G401 (cell line): ENCODE measurements around the gene MPL. TPM values are rescaled to one million over a fixed set of nuclear protein-coding genes. Genes with fewer than 3 reads are reported as not detected.
"Not testable (repeated sequence)": the region's sequence is repeated elsewhere in the genome, so short reads cannot be mapped to it uniquely, and the experiment has no call there.

Experiments used
- DNase-seq: peaks from one replicate; pipeline ENCODE4 v3.0.0-alpha.2; 2015; ENCODE audit warnings: low spot score
- in situ Hi-C: cut with HindIII; loops from 2 replicates; pipeline ENCODE4 v1.10.0; 2016; ENCODE audit warnings: low sequenced_read_pairs, mixed read lengths
- total RNA-seq: library from RNA; depleted of rRNA; stranded (reverse); fragments of >200 nt; shearing (Covaris generic); gene quantifications from 2 replicates; pipeline ENCODE4 v1.2.3, GENCODE V29; 2014; rRNA removed

MPL gene
- total RNA-seq, 1 experiment from 2014 or later: not detected

- in situ Hi-C loops: no loop called here
- DNase-seq: no peak
Observed at GRCh38 chr1:43392702-43393101, 55.1 kb downstream of the MPL start.

GRCh38 chr1:43395523-43395922, 57.9 kb downstream of the MPL start:
- DNase-seq: no peak
- in situ Hi-C loops: no loop called here

GRCh38 chr1:43396059-43396458, 58.4 kb downstream of the MPL start:
- no peak for DNase-seq
- in situ Hi-C loops: no loop called here

- in situ Hi-C loops: no loop called here
Observed at GRCh38 chr1:43398227-43398626, 60.6 kb downstream of the MPL start.

GRCh38 chr1:43400441-43400840, 62.8 kb downstream of the MPL start:
- in situ Hi-C loops, DNase-seq: not testable (repeated sequence)

More at GRCh38 chr1:43398227-43398626, 60.6 kb downstream of the MPL start:
- no peak for DNase-seq

GRCh38 chr1:43402089-43402865, 64.7 kb downstream of the MPL start:
- in situ Hi-C loops: no loop called here
- no peak for DNase-seq

Other genes starting within 250 kb of the MPL start
- gene EBNA1BP2, start 165.5 kb upstream of the MPL start, total RNA-seq: 300 and 331 TPM in 2 replicates
- gene CFAP57, start 165.5 kb upstream of the MPL start, total RNA-seq: 1.1 and 4.1 TPM in 2 replicates
- gene TMEM125, start 67.8 kb upstream of the MPL start, total RNA-seq: not detected in 2 replicates
- not detected in 2 replicates for gene C1orf210, start 52.2 kb upstream of the MPL start, total RNA-seq
- gene TIE1, start 36.8 kb upstream of the MPL start, total RNA-seq: not detected in 2 replicates
- 263 and 289 TPM in 2 replicates for gene CDC20, start 21.2 kb downstream of the MPL start, total RNA-seq
- gene ELOVL1, start 30.2 kb downstream of the MPL start, total RNA-seq: 65.2 and 69.7 TPM in 2 replicates
- gene MED8, start 52.0 kb downstream of the MPL start, total RNA-seq: 36.2 and 42.2 TPM in 2 replicates
- gene SZT2, start 52.1 kb downstream of the MPL start, total RNA-seq: 4.4 and 7.0 TPM in 2 replicates
- gene HYI, start 116.1 kb downstream of the MPL start, total RNA-seq: 22.3 and 30.1 TPM in 2 replicates
- gene PTPRF, start 193.1 kb downstream of the MPL start, total RNA-seq: 46.6 and 61.3 TPM in 2 replicates